GM19372 (cell line): ENCODE measurements around the gene SLC6A1.
"Not testable (repeated sequence)": the region's sequence is repeated elsewhere in the genome, so short reads cannot be mapped to it uniquely, and the experiment has no call there.

ENCODE experiments used
- ATAC-seq: cut with Tn5 transposase; IDR thresholded peaks from one replicate; pipeline ENCODE4 v1.9.1; 2021; ENCODE audit warnings: mild to moderate bottlenecking, low read depth, moderate library complexity; ENCODE audit not compliant: unreplicated experiment

The SLC6A1 gene

GRCh38 chr3:11056531-11057050 is 64.0 kb downstream of the SLC6A1 start:
- ATAC-seq = no peak

- no peak for ATAC-seq
Measured at GRCh38 chr3:11057655-11058054, 65.1 kb downstream of the SLC6A1 start.

- ATAC-seq = no peak
Measured at GRCh38 chr3:11059090-11059798, 66.7 kb downstream of the SLC6A1 start.

- ATAC-seq = no peak
Measured at GRCh38 chr3:11059799-11060115, 67.2 kb downstream of the SLC6A1 start.

- ATAC-seq = no peak
Measured at GRCh38 chr3:11060500-11061251, 68.1 kb downstream of the SLC6A1 start.

GRCh38 chr3:11061268-11061871 is 68.8 kb downstream of the SLC6A1 start:
- not testable (repeated sequence) for ATAC-seq

- ATAC-seq = no peak
Measured at GRCh38 chr3:11062704-11063103, 70.2 kb downstream of the SLC6A1 start.

GRCh38 chr3:11071096-11071755 is 78.7 kb downstream of the SLC6A1 start:
- no peak for ATAC-seq

- ATAC-seq = no peak
Measured at GRCh38 chr3:11072631-11073030, 80.1 kb downstream of the SLC6A1 start.

GRCh38 chr3:11074011-11074410 is 81.5 kb downstream of the SLC6A1 start:
- no peak for ATAC-seq

- ATAC-seq = no peak
Measured at GRCh38 chr3:11074451-11074850, 81.9 kb downstream of the SLC6A1 start.

- ATAC-seq = not testable (repeated sequence)
Measured at GRCh38 chr3:11075122-11075521, 82.6 kb downstream of the SLC6A1 start.

- ATAC-seq = no peak
Measured at GRCh38 chr3:11076711-11077110, 84.2 kb downstream of the SLC6A1 start.

GRCh38 chr3:11077466-11077865 is 84.9 kb downstream of the SLC6A1 start:
- no peak for ATAC-seq

- no peak for ATAC-seq
Measured at GRCh38 chr3:11078826-11079515, 86.4 kb downstream of the SLC6A1 start.

GRCh38 chr3:11080492-11080891 is 87.9 kb downstream of the SLC6A1 start:
- no peak for ATAC-seq

GRCh38 chr3:11084098-11084497 is 91.5 kb downstream of the SLC6A1 start:
- no peak for ATAC-seq

- no peak for ATAC-seq
Measured at GRCh38 chr3:11084677-11085076, 92.1 kb downstream of the SLC6A1 start.

GRCh38 chr3:11085093-11085840 is 92.7 kb downstream of the SLC6A1 start:
- no peak for ATAC-seq

- no peak for ATAC-seq
Measured at GRCh38 chr3:11086856-11087255, 94.3 kb downstream of the SLC6A1 start.
